HEK293T (cell line): Measurements from ENCODE around the gene TRERF1.

ENCODE experiments used
- BHLHE40 ChIP-seq: fragments of 450-650 bp; IDR thresholded peaks from 2 replicates; pipeline ENCODE4 v1.6.1; 2016; ENCODE audit warnings: mild to moderate bottlenecking, moderate library complexity, borderline replicate concordance
- NFRKB ChIP-seq: fragments of 450-650 bp; IDR thresholded peaks from 2 replicates; pipeline ENCODE4 v1.6.1; 2016; ENCODE audit warnings: mild to moderate bottlenecking, moderate library complexity
- SP1 ChIP-seq: fragments of 450-650 bp; IDR thresholded peaks from 2 replicates; pipeline ENCODE4 v1.6.1; 2017
- ZNF384 ChIP-seq: fragments of 450-650 bp; IDR thresholded peaks from 2 replicates; pipeline ENCODE4 v1.6.1; 2016

GRCh38 chr6:42251911-42252637 lies 199.7 kb downstream of the TRERF1 start:
- no peak for TF ChIP-seq ZNF384
- TF ChIP-seq NFRKB = no peak
- TF ChIP-seq SP1 = no peak
- no peak for TF ChIP-seq BHLHE40
